Gastrocnemius medialis (tissue), 4 donors: Measurements from ENCODE around the gene C11orf21. TPM values are rescaled to one million over a fixed set of nuclear protein-coding genes. Genes with fewer than 3 reads are reported as not detected.

Experiments
- ATAC-seq, 2 donors: fragments of 150-250 bp; one replicate each; pipeline ENCODE4 v1.9.1; 2016
- DNase-seq, 2 donors: peaks; one replicate each; pipeline ENCODE4 v3.0.0-alpha.2; 2019
- H3K27ac ChIP-seq, 4 donors: fragments of 200-600 bp; sonication (generic); 1 replicate in 1 of 4; 2 replicates in 3 of 4; pipeline ENCODE4 v1.5.1; 2016 to 2018; ENCODE audit warnings: mild to moderate bottlenecking in 2 of 4, moderate library complexity in 1 of 4
- H3K27me3 ChIP-seq, 3 donors: fragments of 200-600 bp; sonication (generic) in 2 of 3; 1 replicate in 1 of 3; 2 replicates in 2 of 3; pipeline versions ENCODE4 v1.5.1 to v1.6.0; 2016 to 2019; ENCODE audit warnings: mild to moderate bottlenecking in 1 of 3, moderate library complexity in 1 of 3
- H3K36me3 ChIP-seq, 2 donors: fragments of 200-600 bp; sonication (generic) in 1 of 2; one replicate each; pipeline ENCODE4 v1.5.1; 2017 to 2018
- H3K4me1 ChIP-seq, 2 donors: fragments of 200-600 bp; sonication (generic) in 1 of 2; one replicate each; pipeline ENCODE4 v1.5.1; 2016 to 2017; ENCODE audit warnings: mild to moderate bottlenecking in 2 of 2
- H3K4me3 ChIP-seq, 4 donors: fragments of 200-600 bp; sonication (generic) in 3 of 4; 1 replicate in 1 of 4; 2 replicates in 3 of 4; pipeline ENCODE4 v1.5.1; 2016 to 2019; ENCODE audit warnings: mild to moderate bottlenecking in 2 of 4
- H3K9me3 ChIP-seq, 3 donors: fragments of 200-600 bp; sonication (generic) in 2 of 3; 1 replicate in 1 of 3; 2 replicates in 2 of 3; pipeline ENCODE4 v1.5.1; 2016 to 2019
- POLR2A ChIP-seq, 2 donors: fragments of 450-650 bp; IDR thresholded peaks; one replicate each; pipeline ENCODE4 v1.6.1; 2017; ENCODE audit warnings: antibody characterized with exemption in 2 of 2, mild to moderate bottlenecking in 2 of 2, moderate library complexity in 2 of 2
- in situ Hi-C, 4 donors: fragments of 200-750 bp; cut with MboI; loops; one replicate each; pipeline versions ENCODE4 v1.15.0 to v1.8.0; 2017; ENCODE audit warnings: low sequenced_read_pairs in 4 of 4
- intact Hi-C: fragments of 100-400 bp; cut with DNase I; formaldehyde crosslinking; loops from one replicate; pipeline ENCODE4 v1.15.1; 2023; ENCODE audit warnings: low total_unique reads
- total RNA-seq, 4 donors: library from RNA; depleted of rRNA; stranded (reverse); fragments of >200 nt; gene quantifications; one replicate each; pipeline versions ENCODE4 v1.1.0 to v1.2.3, GENCODE V29; 2016
- TF ChIP-seq, protein P1 (sequence below), 5 experiments: fragments of 450-650 bp in 3 of 5; fragments of 200-600 bp in 2 of 5; sonication (generic) in 2 of 5; IDR thresholded peaks in 4 of 5; conservative IDR thresholded peaks in 1 of 5; 1 replicate in 4 of 5; 2 replicates in 1 of 5; pipeline ENCODE4 v1.5.1; 2016 to 2019; ENCODE audit warnings: antibody characterized with exemption in 5 of 5, mild to moderate bottlenecking in 3 of 5, moderate library complexity in 3 of 5

C11orf21 gene
- total RNA-seq, 4 donors from 2014 or later, result 0.10 TPM; not detected in 3

DNA sequence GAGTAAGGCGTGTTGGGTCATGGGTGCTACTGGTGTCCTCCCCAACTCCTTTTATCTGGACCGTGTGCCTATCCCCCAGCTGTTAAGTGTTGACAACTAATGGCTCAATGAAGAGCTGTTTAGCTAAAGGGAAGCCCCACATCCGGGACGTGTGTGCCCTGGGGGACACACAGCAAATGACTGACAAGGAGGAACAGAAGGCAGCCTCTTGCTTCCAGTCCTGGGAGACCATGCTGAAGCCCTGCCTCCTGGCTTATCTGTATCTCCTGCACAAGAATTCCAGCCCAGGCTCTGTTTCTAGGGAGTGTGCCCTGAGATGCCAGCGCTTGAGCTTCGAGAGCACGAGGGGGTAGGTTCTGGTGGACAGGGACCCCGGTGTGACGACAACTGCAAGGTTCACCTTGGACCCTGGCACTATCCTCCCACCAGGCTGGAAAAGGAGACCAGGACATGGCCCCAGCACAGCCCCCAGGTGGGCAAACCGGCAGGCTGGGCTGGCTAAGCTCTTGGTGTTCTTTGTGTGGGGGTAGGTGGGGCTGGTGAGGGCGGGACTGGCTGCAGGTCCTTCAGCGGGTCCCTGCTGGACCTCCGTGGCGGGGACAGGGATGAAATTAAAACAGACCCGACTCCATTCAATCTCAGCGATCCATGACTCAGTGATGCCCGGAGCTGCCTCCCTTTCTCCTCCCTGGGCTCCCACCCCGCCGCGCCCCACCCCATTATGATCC is 52.4 kb downstream of the C11orf21 start:
- ATAC-seq (no peak), DNase-seq (no peak)
- no peak for TF ChIP-seq POLR2A (IDR thresholded peaks at IDR 0.05)
- TF ChIP-seq, protein P1, sequence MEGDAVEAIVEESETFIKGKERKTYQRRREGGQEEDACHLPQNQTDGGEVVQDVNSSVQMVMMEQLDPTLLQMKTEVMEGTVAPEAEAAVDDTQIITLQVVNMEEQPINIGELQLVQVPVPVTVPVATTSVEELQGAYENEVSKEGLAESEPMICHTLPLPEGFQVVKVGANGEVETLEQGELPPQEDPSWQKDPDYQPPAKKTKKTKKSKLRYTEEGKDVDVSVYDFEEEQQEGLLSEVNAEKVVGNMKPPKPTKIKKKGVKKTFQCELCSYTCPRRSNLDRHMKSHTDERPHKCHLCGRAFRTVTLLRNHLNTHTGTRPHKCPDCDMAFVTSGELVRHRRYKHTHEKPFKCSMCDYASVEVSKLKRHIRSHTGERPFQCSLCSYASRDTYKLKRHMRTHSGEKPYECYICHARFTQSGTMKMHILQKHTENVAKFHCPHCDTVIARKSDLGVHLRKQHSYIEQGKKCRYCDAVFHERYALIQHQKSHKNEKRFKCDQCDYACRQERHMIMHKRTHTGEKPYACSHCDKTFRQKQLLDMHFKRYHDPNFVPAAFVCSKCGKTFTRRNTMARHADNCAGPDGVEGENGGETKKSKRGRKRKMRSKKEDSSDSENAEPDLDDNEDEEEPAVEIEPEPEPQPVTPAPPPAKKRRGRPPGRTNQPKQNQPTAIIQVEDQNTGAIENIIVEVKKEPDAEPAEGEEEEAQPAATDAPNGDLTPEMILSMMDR (IDR thresholded peaks at IDR 0.05 in 4 of 5, conservative IDR thresholded peaks at IDR 0.05 in 1 of 5), result no peak
- Histone ChIP-seq H3K9me3 (no peaks in the 10 kb centered on the region), H3K27me3 (peaks cover 4 to 7% (median 5%) of the 10 kb centered on the region in 3 donors), H3K4me3 (no peak overlapping the region), H3K36me3 (no peaks in the 10 kb centered on the region), H3K4me1 (no peaks in the 10 kb centered on the region), H3K27ac (no peak overlapping the region)
- intact Hi-C loops, result no loop called here
- in situ Hi-C loops, result no loop called here

DNA sequence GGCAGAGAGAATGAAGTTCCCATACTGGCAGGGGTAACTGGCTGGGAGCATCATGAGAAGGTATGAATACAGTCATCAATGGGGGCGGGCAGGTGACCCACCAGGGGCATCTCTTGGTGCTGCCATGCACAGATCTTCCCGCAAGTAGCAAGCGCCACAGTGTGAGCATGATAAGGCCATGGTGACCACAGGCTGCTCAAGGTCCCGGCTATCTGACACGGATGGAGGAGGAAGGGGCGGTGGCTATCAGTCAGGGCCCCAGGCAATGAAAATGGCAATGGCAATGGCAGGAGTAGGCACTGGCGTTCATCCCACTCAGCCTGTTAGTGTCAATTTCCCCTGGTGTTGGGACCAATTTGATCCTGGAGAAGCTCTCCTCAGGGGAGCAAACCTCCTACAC is 53.0 kb downstream of the C11orf21 start:
- intact Hi-C loops, result no loop called here
- H3K36me3 ChIP-seq, result no peaks in the 10 kb centered on the region
- no peaks in the 10 kb centered on the region for H3K9me3 ChIP-seq
- H3K4me3 ChIP-seq, result no peak overlapping the region
- ATAC-seq, result no peak
- H3K27ac ChIP-seq, result no peak overlapping the region
- DNase-seq, result no peak
- in situ Hi-C loops, result no loop called here
- no peaks in the 10 kb centered on the region for H3K4me1 ChIP-seq
- TF ChIP-seq, protein P1 (IDR thresholded peaks at IDR 0.05 in 4 of 5, conservative IDR thresholded peaks at IDR 0.05 in 1 of 5), result no peak
- no peak for TF ChIP-seq POLR2A (IDR thresholded peaks at IDR 0.05)
- H3K27me3 ChIP-seq, result peaks cover 4 to 7% (median 5%) of the 10 kb centered on the region in 3 donors

DNA sequence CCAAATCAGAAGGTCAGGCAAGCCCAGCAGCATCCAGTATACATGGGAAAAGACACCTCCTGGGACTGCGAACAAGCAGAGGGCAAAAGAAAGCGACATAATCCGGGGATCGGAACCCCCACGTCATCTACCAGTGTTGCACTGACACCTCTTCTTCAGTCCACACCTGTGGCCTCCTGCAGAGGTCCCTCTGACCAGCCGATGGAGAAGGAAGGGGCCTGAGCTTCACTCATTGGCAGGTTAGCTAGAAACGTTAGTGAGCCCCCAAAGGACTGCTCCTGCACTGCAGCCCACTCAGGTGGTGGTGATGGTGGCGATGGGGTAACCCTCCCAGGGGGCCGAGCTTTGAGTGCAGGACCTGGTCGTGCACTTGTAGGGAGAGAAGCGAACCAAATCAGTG is 53.5 kb downstream of the C11orf21 start:
- Histone ChIP-seq H3K36me3 (no peaks in the 10 kb centered on the region), H3K27ac (no peak overlapping the region), H3K4me1 (no peaks in the 10 kb centered on the region), H3K4me3 (no peak overlapping the region), H3K9me3 (no peaks in the 10 kb centered on the region), H3K27me3 (peaks cover 4 to 7% (median 5%) of the 10 kb centered on the region in 3 donors)
- in situ Hi-C loops (no loop called here), intact Hi-C loops (no loop called here)
- DNase-seq, result no peak
- TF ChIP-seq, protein P1 (IDR thresholded peaks at IDR 0.05 in 4 of 5, conservative IDR thresholded peaks at IDR 0.05 in 1 of 5), result no peak
- no peak for TF ChIP-seq POLR2A (IDR thresholded peaks at IDR 0.05)
- no peak for ATAC-seq

DNA sequence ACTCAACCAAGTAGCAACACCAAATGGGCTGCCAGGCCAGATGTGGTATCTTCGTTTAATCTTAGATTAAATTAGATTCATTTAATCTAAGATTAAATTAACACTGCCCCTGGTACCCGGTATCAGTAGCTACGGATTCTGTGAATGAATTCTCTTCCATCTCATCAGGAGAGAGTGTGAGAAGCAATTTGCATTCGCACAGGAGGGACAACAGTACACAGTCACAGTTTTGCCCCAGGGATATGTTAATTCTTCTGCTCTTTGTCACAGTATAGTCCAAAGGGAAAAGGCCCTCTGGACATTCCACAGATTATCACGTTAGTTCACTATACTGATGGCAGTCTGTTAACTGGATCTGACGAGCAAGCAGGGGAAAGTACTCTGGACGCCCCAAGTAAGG is 54.2 kb downstream of the C11orf21 start:
- Histone ChIP-seq H3K4me3 (no peak overlapping the region), H3K36me3 (no peaks in the 10 kb centered on the region), H3K9me3 (peaks cover 0 to 4% (median 0%) of the 10 kb centered on the region in 3 donors), H3K4me1 (no peaks in the 10 kb centered on the region), H3K27ac (no peak overlapping the region), H3K27me3 (peaks cover 4 to 9% (median 5%) of the 10 kb centered on the region in 3 donors)
- ATAC-seq (no peak), DNase-seq (no peak)
- TF ChIP-seq, protein P1 (IDR thresholded peaks at IDR 0.05 in 4 of 5, conservative IDR thresholded peaks at IDR 0.05 in 1 of 5), result no peak
- TF ChIP-seq POLR2A (IDR thresholded peaks at IDR 0.05), result no peak
- intact Hi-C loops, result no loop called here
- in situ Hi-C loops, result no loop called here

Other genes with a start within 250 kb of the C11orf21 start
- 10 to 100 TPM; 21.6 to 42.4 (median 29.2) TPM for gene IGF2, start 162.5 kb downstream of the C11orf21 start, total RNA-seq
- gene INS, start 140.7 kb downstream of the C11orf21 start, total RNA-seq, result not detected
- gene TH, start 130.1 kb downstream of the C11orf21 start, total RNA-seq, result not detected
- not detected for gene ASCL2, start 31.3 kb downstream of the C11orf21 start, total RNA-seq
- gene TSPAN32, start 95 bp upstream of the C11orf21 start, total RNA-seq, result not detected
- gene CD81, start 75.4 kb upstream of the C11orf21 start, total RNA-seq, result 10 to 100 TPM; 54.5 to 87.0 (median 66.8) TPM
- 10 to 100 TPM; 53.4 to 92.5 (median 76.8) TPM for gene TSSC4, start 98.8 kb upstream of the C11orf21 start, total RNA-seq
- gene TRPM5, start 142.6 kb upstream of the C11orf21 start, total RNA-seq, result not detected
- under 1 TPM; 0.15 to 1.00 (median 0.67) TPM for gene KCNQ1, start 143.1 kb upstream of the C11orf21 start, total RNA-seq